GM08714 (cell line): ENCODE measurements around the gene CLPTM1L.

Experiments
- H3K4me3 ChIP-seq: fragments of 200-500 bp; sonication (Bioruptor generic); 2 replicates; pipeline ENCODE4 v1.5.1; 2014; ENCODE audit warnings: mild to moderate bottlenecking, low read length, inconsistent platforms
- ZNF274 ChIP-seq: IDR thresholded peaks from 2 replicates; pipeline ENCODE4 v1.6.1; 2012; ENCODE audit warnings: mild to moderate bottlenecking, low read depth, low read length

CLPTM1L gene

DNA sequence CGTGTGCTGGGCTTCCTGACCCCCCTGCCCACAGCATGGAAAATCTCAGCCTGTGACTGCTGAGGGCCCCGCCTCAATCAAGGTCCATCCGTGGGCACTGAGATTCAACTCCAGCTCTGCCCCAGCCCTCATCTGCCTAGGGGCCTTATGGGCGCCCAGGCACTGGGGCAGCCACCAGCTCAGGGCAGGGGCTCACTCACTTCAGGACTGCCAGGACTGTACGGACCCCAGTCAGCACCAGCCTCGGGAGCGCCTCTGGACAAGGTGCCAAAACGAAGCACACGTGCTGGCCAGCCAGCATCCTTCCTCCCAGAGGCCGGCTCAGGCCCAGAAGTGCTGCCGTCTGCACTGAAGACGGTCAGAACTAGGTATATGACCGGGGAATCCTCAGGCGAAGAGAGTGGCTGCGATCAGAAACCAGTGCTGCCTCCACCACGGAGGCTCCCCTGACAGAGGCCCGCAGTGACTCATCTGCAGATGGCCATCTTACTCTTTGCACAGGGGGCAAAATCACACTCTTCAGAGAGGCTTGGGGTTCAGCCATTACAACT lies 19.6 kb downstream of the CLPTM1L start:
- no peak for TF ChIP-seq ZNF274
- no peak overlapping the region for H3K4me3 ChIP-seq

- no peak for TF ChIP-seq ZNF274
- H3K4me3 ChIP-seq, result no peak overlapping the region
Measured at GRCh38 chr5:1324719-1325190, 20.1 kb downstream of the CLPTM1L start.

GRCh38 chr5:1324301-1324700 lies 20.6 kb downstream of the CLPTM1L start:
- H3K4me3 ChIP-seq, result no peak overlapping the region

GRCh38 chr5:1323803-1324173 lies 21.1 kb downstream of the CLPTM1L start:
- no peak overlapping the region for H3K4me3 ChIP-seq
- TF ChIP-seq ZNF274, result no peak

More at GRCh38 chr5:1324301-1324700, 20.6 kb downstream of the CLPTM1L start:
- no peak for TF ChIP-seq ZNF274

DNA sequence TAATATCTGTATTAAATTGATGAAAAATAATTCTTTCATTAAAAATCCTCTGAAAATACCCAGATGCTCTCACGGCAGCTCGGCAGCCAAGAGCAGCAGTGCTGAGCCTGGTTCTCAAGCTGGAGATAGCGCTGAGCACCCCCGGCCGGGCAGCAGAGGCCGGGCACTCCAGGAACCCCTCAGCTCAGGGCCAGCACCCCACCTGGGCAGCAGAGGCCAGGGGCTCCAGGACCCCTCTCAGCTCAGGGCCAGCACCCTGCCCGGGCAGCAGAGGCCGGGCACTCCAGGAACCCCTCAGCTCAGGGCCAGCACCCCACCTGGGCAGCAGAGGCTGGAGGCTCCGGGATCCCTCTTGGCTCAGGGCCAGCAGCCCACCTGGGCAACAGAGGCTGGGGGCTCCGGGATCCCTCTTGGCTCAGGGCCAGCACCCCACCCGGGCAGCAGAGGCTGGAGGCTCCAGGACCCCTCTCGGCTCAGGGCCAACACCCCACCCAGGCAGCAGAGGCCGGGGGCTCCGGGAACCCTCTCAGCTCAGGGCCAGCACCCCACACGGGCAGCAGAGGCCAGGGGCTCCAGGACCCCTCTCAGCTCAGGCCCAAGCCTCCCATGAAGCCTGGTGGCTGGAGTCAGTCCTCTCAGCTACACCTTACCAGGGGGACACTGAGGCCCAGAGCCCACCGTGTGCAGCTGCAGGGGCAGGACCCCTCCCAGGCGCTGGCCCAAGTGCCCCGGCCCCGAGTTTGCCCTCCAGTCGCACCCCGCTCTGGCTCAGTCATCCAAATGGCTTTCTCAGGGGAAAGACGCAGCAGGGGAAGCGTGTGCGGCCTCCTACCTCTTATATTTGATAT lies 21.7 kb downstream of the CLPTM1L start:
- no peak overlapping the region for H3K4me3 ChIP-seq
- TF ChIP-seq ZNF274, result no peak

GRCh38 chr5:1322036-1322900 lies 22.6 kb downstream of the CLPTM1L start:
- no peak for TF ChIP-seq ZNF274
- no peak overlapping the region for H3K4me3 ChIP-seq

DNA sequence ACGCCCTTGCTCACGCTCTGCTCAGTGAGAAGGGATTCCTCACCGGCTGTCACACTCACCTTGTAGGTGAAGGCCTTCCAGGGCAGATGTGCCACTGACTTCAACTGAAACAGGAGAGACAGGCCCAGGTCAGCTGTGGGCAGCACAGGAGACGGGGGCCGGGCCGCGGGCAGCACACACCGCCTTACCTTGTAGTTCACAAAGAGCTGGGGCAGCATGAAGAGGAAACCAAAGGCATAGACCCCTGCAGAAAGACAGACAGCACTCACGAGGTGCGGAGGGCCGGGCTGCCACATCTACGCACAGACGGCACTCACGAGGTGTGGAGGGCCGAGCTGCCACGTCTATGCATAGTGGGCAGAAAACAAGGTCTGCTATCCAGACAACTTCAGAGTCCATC lies 23.3 kb downstream of the CLPTM1L start:
- no peak overlapping the region for H3K4me3 ChIP-seq
- TF ChIP-seq ZNF274, result no peak

- no peak overlapping the region for H3K4me3 ChIP-seq
- no peak for TF ChIP-seq ZNF274
Measured at GRCh38 chr5:1320436-1321344, 24.2 kb downstream of the CLPTM1L start.

- no peak overlapping the region for H3K4me3 ChIP-seq
- no peak for TF ChIP-seq ZNF274
Measured at GRCh38 chr5:1319436-1320256, 25.3 kb downstream of the CLPTM1L start.

GRCh38 chr5:1318659-1319251 lies 26.1 kb downstream of the CLPTM1L start:
- no peak for TF ChIP-seq ZNF274

DNA sequence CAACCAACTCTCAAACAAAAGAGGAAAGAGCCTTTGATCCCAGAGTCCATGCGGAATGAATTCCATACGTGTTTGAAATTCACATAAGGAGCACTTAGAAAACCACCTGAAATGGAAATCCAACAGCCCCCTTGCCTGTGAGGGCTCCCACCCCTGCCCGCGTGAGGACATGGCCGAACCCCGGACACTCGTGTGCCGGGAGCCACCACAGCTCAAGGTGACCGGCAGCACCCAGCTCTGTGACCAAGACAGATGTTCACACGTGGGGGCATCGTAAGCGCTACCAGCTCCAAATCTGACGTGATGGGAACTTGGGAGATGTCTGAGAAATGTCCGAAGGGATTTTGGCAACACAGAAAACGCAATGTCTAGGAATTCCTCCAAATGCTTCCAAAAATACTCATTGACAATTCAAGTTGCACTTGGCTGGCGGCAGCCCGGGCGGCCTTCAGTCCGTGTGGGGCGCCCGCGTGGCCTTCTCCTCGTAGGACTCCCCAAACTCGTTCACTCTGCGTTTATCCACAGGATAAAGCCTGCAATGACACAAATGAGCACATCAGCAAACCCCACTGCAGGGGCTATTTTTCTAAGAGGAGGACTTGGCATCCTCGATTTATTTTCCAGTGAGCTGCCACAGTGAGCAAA lies 26.9 kb downstream of the CLPTM1L start:
- no peak overlapping the region for H3K4me3 ChIP-seq
- no peak for TF ChIP-seq ZNF274

More at GRCh38 chr5:1318659-1319251, 26.1 kb downstream of the CLPTM1L start:
- no peak overlapping the region for H3K4me3 ChIP-seq
